GM13976 (cell line): ENCODE measurements around the gene PTPRQ.
"Not testable (repeated sequence)": the region's sequence is repeated elsewhere in the genome, so short reads cannot be mapped to it uniquely, and the experiment has no call there.

Experiments
- DNase-seq: peaks from one replicate; pipeline ENCODE4 v3.0.0; 2012; ENCODE audit warnings: low spot score
- in situ Hi-C: fragments of 300-500 bp; cut with MboI; formaldehyde crosslinking; loops from one replicate; pipeline ENCODE4 v1.12.0; 2022; ENCODE audit warnings: low sequenced_read_pairs, mixed read lengths, inconsistent platforms; ENCODE audit not compliant: unreplicated experiment
- TF ChIP-seq, protein P1 (sequence below): IDR thresholded peaks from 2 replicates; pipeline ENCODE4 v1.5.1; 2012; ENCODE audit warnings: borderline replicate concordance, mild to moderate bottlenecking; ENCODE audit not compliant: insufficient read depth; ENCODE audit errors: extremely low read depth, missing control alignments, control extremely low read depth

PTPRQ gene

GRCh38 chr12:80655751-80656150 is 211.7 kb downstream of the PTPRQ start:
- no peak for DNase-seq
- in situ Hi-C loops: no loop called here
- TF ChIP-seq, protein P1, sequence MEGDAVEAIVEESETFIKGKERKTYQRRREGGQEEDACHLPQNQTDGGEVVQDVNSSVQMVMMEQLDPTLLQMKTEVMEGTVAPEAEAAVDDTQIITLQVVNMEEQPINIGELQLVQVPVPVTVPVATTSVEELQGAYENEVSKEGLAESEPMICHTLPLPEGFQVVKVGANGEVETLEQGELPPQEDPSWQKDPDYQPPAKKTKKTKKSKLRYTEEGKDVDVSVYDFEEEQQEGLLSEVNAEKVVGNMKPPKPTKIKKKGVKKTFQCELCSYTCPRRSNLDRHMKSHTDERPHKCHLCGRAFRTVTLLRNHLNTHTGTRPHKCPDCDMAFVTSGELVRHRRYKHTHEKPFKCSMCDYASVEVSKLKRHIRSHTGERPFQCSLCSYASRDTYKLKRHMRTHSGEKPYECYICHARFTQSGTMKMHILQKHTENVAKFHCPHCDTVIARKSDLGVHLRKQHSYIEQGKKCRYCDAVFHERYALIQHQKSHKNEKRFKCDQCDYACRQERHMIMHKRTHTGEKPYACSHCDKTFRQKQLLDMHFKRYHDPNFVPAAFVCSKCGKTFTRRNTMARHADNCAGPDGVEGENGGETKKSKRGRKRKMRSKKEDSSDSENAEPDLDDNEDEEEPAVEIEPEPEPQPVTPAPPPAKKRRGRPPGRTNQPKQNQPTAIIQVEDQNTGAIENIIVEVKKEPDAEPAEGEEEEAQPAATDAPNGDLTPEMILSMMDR: no peak

DNA sequence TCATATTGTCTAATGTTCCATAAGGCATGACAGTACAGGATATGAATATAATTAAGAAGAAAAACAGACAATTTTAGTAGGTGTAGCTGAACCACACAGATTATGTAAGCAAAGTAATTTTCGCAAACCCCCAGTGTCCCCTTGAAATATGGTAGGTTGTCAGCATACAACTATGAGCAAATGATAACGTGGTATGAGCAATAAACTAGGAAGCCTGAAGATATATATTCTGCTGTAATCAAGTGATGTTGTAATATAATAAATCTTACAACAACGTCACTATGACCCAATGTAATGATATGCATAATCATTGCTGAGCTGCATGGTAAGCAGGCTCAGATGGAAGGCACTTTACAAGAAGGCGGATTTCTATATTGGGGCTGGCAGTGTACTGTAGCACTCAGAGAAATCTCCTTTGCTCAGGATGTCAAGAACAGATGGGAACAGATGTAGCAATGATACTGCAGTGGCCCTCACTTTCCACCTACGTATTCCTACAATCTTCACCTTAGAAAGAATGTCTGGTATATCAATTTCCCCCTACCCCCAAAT is 215.6 kb downstream of the PTPRQ start:
- no peak for DNase-seq

GRCh38 chr12:80662586-80662985 is 218.6 kb downstream of the PTPRQ start:
- in situ Hi-C loops: no loop called here
- TF ChIP-seq, protein P1: no peak
- no peak for DNase-seq

More for the DNA sequence above, 215.6 kb downstream of the PTPRQ start:
- in situ Hi-C loops: no loop called here
- TF ChIP-seq, protein P1: no peak

GRCh38 chr12:80670214-80670613 is 226.2 kb downstream of the PTPRQ start:
- in situ Hi-C loops: no loop called here
- TF ChIP-seq, protein P1: no peak
- DNase-seq: no peak

DNA sequence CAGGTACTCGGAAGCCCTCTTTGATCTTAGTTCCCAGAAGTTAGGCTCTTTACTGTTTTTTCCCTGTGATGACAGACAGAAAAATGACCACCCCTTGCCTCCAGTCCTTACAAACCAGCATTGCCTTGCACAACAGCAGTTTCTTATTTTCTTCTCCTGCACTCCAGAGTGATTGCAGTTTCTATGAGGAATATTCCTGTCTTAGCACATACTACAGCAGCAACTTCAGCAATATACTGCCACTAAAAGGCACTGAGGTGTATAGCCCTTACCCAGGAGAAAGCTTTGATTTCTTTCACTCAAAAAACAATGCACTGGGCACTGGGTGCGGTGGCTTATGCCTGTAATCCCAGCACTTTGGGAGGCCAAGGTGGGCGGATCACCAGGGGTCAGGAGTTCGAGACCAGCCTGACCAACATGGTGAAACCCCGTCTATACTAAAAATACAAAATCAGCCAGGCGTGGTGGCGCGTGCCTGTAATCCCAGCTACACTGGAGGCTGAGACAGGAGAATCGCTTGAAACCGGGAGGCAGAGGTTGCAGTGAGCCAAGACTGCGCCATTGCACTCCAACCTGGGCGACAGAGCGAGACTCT is 232.1 kb downstream of the PTPRQ start:
- in situ Hi-C loops, DNase-seq: not testable (repeated sequence)

DNA sequence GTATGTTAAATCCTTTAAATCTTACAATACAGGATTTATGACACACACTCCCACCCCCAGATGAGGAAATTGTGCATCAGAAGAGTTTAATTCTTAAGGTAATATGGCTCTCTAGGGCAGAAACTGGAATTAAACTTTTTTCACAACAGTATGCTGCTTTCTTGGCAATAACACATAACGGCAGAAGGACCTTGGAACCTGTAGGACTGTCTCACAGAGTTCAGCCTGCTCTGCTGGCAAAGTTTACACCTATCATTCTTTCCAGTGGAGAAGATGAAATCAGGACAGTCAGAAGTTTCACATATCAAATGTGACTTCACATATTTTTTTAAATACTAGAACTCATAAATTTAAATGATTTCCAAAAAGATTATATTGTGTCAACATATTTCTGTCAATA is 232.8 kb downstream of the PTPRQ start:
- in situ Hi-C loops: no loop called here
- TF ChIP-seq, protein P1: no peak
- no peak for DNase-seq

GRCh38 chr12:80677994-80678393 is 234.0 kb downstream of the PTPRQ start:
- in situ Hi-C loops: no loop called here
- no peak for DNase-seq
- TF ChIP-seq, protein P1: no peak
